ENCODE data around the gene RBM22. TPM values are rescaled to one million over a fixed set of nuclear protein-coding genes. Genes with fewer than 3 reads are reported as not detected.

Gene RBM22
- polyA plus RNA-seq, 1 donor, result 86.4 TPM

Other genes starting within 250 kb of the RBM22 start
- gene NDST1, start 192.9 kb downstream of the RBM22 start, polyA plus RNA-seq (ENCODE audit: insufficient read length), result 54.9 TPM
- 85.9 TPM for gene SYNPO, start 60.4 kb downstream of the RBM22 start, polyA plus RNA-seq (ENCODE audit: insufficient read length)
- gene MYOZ3, start 39.8 kb downstream of the RBM22 start, polyA plus RNA-seq (ENCODE audit: insufficient read length), result 6.9 TPM
- gene DCTN4, start 58.0 kb upstream of the RBM22 start, polyA plus RNA-seq (ENCODE audit: insufficient read length), result 82.6 TPM
- gene SMIM3, start 77.7 kb upstream of the RBM22 start, polyA plus RNA-seq (ENCODE audit: insufficient read length), result 21.6 TPM
- 1.5 TPM for gene IRGM, start 145.5 kb upstream of the RBM22 start, polyA plus RNA-seq (ENCODE audit: insufficient read length)
- gene ZNF300, start 203.9 kb upstream of the RBM22 start, polyA plus RNA-seq (ENCODE audit: insufficient read length), result 53.0 TPM